ENCODE results near the gene IGFN1. TPM values are rescaled to one million over a fixed set of nuclear protein-coding genes. Genes with fewer than 3 reads are reported as not detected.

IGFN1 gene
- total and polyA plus RNA-seq, 9 of the 15 experiments (the other 6 are each of a cell fraction or from before 2014, with no cell fraction given): 0.04 TPM; not detected in 8

- H3K4me1 ChIP-seq (replicated peaks in 1 of 2; ENCODE audit: control insufficient read depth in 2 of 2, insufficient read depth in 2 of 2, low read length in 2 of 2): no peaks in the 10 kb centered on the region
- H3K27ac ChIP-seq (ENCODE audit: extremely low read depth, low read depth, low read length): no peak overlapping the region
- no peak for FAIRE-seq
- no TSS peak for BruUV-seq (replicated peaks)
- TF ChIP-seq, protein P1, sequence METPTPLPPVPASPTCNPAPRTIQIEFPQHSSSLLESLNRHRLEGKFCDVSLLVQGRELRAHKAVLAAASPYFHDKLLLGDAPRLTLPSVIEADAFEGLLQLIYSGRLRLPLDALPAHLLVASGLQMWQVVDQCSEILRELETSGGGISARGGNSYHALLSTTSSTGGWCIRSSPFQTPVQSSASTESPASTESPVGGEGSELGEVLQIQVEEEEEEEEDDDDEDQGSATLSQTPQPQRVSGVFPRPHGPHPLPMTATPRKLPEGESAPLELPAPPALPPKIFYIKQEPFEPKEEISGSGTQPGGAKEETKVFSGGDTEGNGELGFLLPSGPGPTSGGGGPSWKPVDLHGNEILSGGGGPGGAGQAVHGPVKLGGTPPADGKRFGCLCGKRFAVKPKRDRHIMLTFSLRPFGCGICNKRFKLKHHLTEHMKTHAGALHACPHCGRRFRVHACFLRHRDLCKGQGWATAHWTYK (CRISPR knock-in tag; IDR thresholded peaks at IDR 0.05): no peak
- H4K20me1 ChIP-seq (replicated peaks; ENCODE audit: control insufficient read depth, insufficient read depth, low read length): peaks cover 8% of the 10 kb centered on the region
- no peaks in the 10 kb centered on the region for H3K36me3 ChIP-seq (ENCODE audit: control insufficient read depth, insufficient read depth, low read length)
- H3K4me3 ChIP-seq: no peak overlapping the region
- no peak overlapping the region for H2AFZ ChIP-seq (ENCODE audit: low read depth, low read length)
- WGBS (ENCODE audit: insufficient coverage, low coverage, missing lambda C conversion rate): 3% methylated on average over 13 of the region's 13 CpGs
- no peaks in the 10 kb centered on the region for H3K79me2 ChIP-seq (ENCODE audit: control insufficient read depth, insufficient read depth, low read length)
- H3K9me3 ChIP-seq (replicated peaks; ENCODE audit: control insufficient read depth, insufficient read depth, low read depth, low read length): no peaks in the 10 kb centered on the region
- no peak overlapping the region for H3K4me2 ChIP-seq (ENCODE audit: insufficient read depth, low read length)
- peaks cover 24 to 55% of the 10 kb centered on the region in 2 experiments; a peak in 4 of 5 replicates for H3K27me3 ChIP-seq (ENCODE audit: control insufficient read depth in 2 of 2, insufficient read depth in 2 of 2, low read length in 2 of 2)
- in situ Hi-C loops (cut with MboI) (no loop called here), intact Hi-C loops (cut with micrococcal nuclease) (no loop called here)
- H3K9ac ChIP-seq (ENCODE audit: insufficient read depth in 1 of 2, low read depth in 2 of 2, low read length in 2 of 2): no peak overlapping the region
- ChIA-PET POLR2A (interaction anchor here (1.1 to 1.2 kb wide), 2 partner anchors 10 to 18 kb away, joined by 4 to 5 read pairs; no protein-coding TSS in a partner anchor), CTCF (ENCODE audit: low intra/inter-chr PET ratio) (no interaction called here)
- no peak for DNase-seq (ENCODE audit: extremely low read depth in 1 of 4, low spot score in 3 of 4)
- no peak for ATAC-seq
- H3K9me1 ChIP-seq (ENCODE audit: control insufficient read depth, insufficient read depth, low read length): no peaks in the 10 kb centered on the region
Measured at GRCh38 chr1:201205036-201205435, 14.4 kb downstream of the IGFN1 start.

DNA sequence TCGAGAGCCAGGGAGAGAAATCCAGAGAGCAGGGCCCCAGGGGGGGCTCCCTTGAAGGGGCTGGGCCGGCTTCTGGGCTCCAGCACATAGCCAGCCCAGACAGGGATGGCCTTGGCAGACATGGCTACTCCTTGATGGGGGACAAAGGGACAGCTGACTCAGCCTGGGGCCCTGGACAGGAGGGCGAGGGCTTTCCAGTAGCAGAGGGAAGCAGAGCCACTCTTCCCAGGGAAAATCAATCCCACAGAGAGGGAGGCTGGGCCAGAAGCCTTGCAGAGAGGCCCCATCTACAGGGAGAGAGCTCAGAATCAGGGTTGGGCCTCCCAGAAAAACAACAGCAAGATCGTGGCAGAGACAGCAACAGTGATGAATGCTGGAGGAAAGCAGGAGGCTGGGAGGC lies 15.6 kb downstream of the IGFN1 start:
- Histone ChIP-seq H3K9me3 (replicated peaks; ENCODE audit: control insufficient read depth, insufficient read depth, low read depth, low read length) (no peaks in the 10 kb centered on the region), H3K27ac (ENCODE audit: extremely low read depth, low read depth, low read length) (no peak overlapping the region), H3K79me2 (ENCODE audit: control insufficient read depth, insufficient read depth, low read length) (no peaks in the 10 kb centered on the region), H2AFZ (ENCODE audit: low read depth, low read length) (no peak overlapping the region), H3K9me1 (ENCODE audit: control insufficient read depth, insufficient read depth, low read length) (no peaks in the 10 kb centered on the region), H3K4me3 (no peak overlapping the region), H4K20me1 (replicated peaks; ENCODE audit: control insufficient read depth, insufficient read depth, low read length) (peaks cover 8% of the 10 kb centered on the region), H3K36me3 (ENCODE audit: control insufficient read depth, insufficient read depth, low read length) (no peaks in the 10 kb centered on the region), H3K4me2 (ENCODE audit: insufficient read depth, low read length) (no peak overlapping the region), H3K27me3 (ENCODE audit: control insufficient read depth in 2 of 2, insufficient read depth in 2 of 2, low read length in 2 of 2) (peaks cover 24 to 55% of the 10 kb centered on the region in 2 experiments; a peak in 4 of 5 replicates), H3K4me1 (replicated peaks in 1 of 2; ENCODE audit: control insufficient read depth in 2 of 2, insufficient read depth in 2 of 2, low read length in 2 of 2) (no peaks in the 10 kb centered on the region), H3K9ac (ENCODE audit: insufficient read depth in 1 of 2, low read depth in 2 of 2, low read length in 2 of 2) (no peak overlapping the region)
- ATAC-seq: no peak
- no peak for DNase-seq (ENCODE audit: extremely low read depth in 1 of 4, low spot score in 3 of 4)
- ChIA-PET POLR2A (interaction anchor here (1.2 kb wide), 1 partner anchor 15 kb away, joined by 5 read pairs; no protein-coding TSS in a partner anchor), CTCF (ENCODE audit: low intra/inter-chr PET ratio) (no interaction called here)
- intact Hi-C loops (cut with micrococcal nuclease): no loop called here
- WGBS (ENCODE audit: insufficient coverage, low coverage, missing lambda C conversion rate): 0% methylated on average over 4 of the region's 4 CpGs
- no peak for FAIRE-seq
- in situ Hi-C loops (cut with MboI): no loop called here
- BruUV-seq (replicated peaks): no TSS peak
- TF ChIP-seq HMG20B (CRISPR knock-in tag; IDR thresholded peaks at IDR 0.05) (no peak), ZNF143 (CRISPR knock-in tag; IDR thresholded peaks at IDR 0.05) (no peak), ZBED1 (IDR thresholded peaks at IDR 0.05) (no peak), ZKSCAN3 (CRISPR knock-in tag; IDR thresholded peaks at IDR 0.05) (no peak)
- TF ChIP-seq, protein P2, sequence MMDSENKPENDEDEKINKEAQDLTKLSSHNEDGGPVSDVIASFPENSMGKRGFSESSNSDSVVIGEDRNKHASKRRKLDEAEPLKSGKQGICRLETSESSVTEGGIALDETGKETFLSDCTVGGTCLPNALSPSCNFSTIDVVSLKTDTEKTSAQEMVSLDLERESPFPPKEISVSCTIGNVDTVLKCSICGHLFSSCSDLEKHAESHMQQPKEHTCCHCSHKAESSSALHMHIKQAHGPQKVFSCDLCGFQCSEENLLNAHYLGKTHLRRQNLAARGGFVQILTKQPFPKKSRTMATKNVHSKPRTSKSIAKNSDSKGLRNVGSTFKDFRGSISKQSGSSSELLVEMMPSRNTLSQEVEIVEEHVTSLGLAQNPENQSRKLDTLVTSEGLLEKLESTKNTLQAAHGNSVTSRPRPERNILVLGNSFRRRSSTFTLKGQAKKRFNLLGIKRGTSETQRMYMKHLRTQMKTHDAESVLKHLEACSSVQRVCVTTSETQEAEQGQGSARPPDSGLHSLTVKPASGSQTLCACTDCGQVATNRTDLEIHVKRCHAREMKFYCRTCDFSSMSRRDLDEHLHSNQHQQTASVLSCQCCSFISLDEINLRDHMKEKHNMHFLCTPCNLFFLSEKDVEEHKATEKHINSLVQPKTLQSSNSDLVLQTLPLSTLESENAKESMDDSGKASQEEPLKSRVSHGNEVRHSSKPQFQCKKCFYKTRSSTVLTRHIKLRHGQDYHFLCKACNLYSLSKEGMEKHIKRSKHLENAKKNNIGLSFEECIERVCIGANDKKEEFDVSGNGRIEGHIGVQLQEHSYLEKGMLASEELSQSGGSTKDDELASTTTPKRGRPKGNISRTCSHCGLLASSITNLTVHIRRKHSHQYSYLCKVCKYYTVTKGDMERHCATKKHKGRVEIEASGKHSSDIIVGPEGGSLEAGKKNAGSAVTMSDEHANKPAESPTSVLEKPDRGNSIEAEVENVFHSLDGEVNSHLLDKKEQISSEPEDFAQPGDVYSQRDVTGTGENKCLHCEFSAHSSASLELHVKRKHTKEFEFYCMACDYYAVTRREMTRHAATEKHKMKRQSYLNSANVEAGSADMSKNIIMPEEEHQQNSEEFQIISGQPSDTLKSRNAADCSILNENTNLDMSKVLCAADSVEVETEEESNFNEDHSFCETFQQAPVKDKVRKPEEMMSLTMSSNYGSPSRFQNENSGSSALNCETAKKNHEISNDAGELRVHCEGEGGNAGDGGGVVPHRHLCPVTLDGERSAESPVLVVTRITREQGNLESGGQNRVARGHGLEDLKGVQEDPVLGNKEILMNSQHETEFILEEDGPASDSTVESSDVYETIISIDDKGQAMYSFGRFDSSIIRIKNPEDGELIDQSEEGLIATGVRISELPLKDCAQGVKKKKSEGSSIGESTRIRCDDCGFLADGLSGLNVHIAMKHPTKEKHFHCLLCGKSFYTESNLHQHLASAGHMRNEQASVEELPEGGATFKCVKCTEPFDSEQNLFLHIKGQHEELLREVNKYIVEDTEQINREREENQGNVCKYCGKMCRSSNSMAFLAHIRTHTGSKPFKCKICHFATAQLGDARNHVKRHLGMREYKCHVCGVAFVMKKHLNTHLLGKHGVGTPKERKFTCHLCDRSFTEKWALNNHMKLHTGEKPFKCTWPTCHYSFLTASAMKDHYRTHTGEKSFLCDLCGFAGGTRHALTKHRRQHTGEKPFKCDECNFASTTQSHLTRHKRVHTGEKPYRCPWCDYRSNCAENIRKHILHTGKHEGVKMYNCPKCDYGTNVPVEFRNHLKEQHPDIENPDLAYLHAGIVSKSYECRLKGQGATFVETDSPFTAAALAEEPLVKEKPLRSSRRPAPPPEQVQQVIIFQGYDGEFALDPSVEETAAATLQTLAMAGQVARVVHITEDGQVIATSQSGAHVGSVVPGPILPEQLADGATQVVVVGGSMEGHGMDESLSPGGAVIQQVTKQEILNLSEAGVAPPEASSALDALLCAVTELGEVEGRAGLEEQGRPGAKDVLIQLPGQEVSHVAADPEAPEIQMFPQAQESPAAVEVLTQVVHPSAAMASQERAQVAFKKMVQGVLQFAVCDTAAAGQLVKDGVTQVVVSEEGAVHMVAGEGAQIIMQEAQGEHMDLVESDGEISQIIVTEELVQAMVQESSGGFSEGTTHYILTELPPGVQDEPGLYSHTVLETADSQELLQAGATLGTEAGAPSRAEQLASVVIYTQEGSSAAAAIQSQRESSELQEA (IDR thresholded peaks at IDR 0.05; ENCODE audit: low read depth): no peak

Data from K562 (cell line).